SK-N-SH treated with all-trans-retinoic acid at 6 μM for 48 hours (cell line): ENCODE results near the gene KIRREL3.
"Not testable (repeated sequence)": the region's sequence is repeated elsewhere in the genome, so short reads cannot be mapped to it uniquely, and the experiment has no call there.

ENCODE experiments used
- ATAC-seq: fragments of 200-7000 bp; cut with Tn5 transposase; 3 replicates; pipeline ENCODE4 v1.9.1; 2020; ENCODE audit warnings: mild to moderate bottlenecking, moderate library complexity
- ARNTL ChIP-seq: fragments of 450-650 bp; formaldehyde crosslinking; IDR thresholded peaks from 2 replicates; pipeline ENCODE4 v1.5.0; 2020; ENCODE audit warnings: low read depth, mild to moderate bottlenecking, moderate library complexity, borderline replicate concordance
- BACH2 ChIP-seq: fragments of 250-450 bp; sonication (Bioruptor Pico); IDR thresholded peaks from 2 replicates; pipeline ENCODE4 v1.9.0; 2021; ENCODE audit warnings: mild to moderate bottlenecking, borderline replicate concordance
- CREB5 ChIP-seq: fragments of 250-450 bp; sonication (Bioruptor Pico); IDR thresholded peaks from 2 replicates; pipeline ENCODE4 v1.5.1; 2020; ENCODE audit warnings: low read depth, mild to moderate bottlenecking, moderate library complexity
- CSDC2 ChIP-seq: fragments of 250-450 bp; sonication (Bioruptor Pico); IDR thresholded peaks from 2 replicates; pipeline ENCODE4 v1.5.0; 2020; ENCODE audit warnings: mild to moderate bottlenecking, moderate library complexity
- CSRNP3 ChIP-seq: fragments of 250-450 bp; sonication (Bioruptor Pico); IDR thresholded peaks from 2 replicates; pipeline ENCODE4 v1.5.1; 2021; ENCODE audit warnings: mild to moderate bottlenecking, moderate library complexity
- GLIS3 ChIP-seq: fragments of 250-450 bp; sonication (Bioruptor Pico); IDR thresholded peaks from 2 replicates; pipeline ENCODE4 v1.5.0; 2020; ENCODE audit warnings: mild to moderate bottlenecking, moderate library complexity
- ISL1 ChIP-seq: fragments of 250-450 bp; sonication (Bioruptor Pico); IDR thresholded peaks from 2 replicates; pipeline ENCODE4 v2.1.2; 2022; ENCODE audit warnings: mild to moderate bottlenecking, moderate library complexity
- OSR1 ChIP-seq: fragments of 250-450 bp; sonication (Bioruptor Pico); IDR thresholded peaks from 2 replicates; pipeline ENCODE4 v1.8.0; 2022; ENCODE audit warnings: moderate library complexity, mild to moderate bottlenecking, inconsistent platforms
- PATZ1 ChIP-seq: fragments of 250-450 bp; sonication (Bioruptor Pico); IDR thresholded peaks from 2 replicates; pipeline ENCODE4 v1.8.0; 2020; ENCODE audit warnings: mild to moderate bottlenecking, moderate library complexity, borderline replicate concordance
- POU6F1 ChIP-seq: fragments of 250-450 bp; sonication (Bioruptor Pico); IDR thresholded peaks from 2 replicates; pipeline ENCODE4 v1.8.0; 2021; ENCODE audit warnings: low read depth, mild to moderate bottlenecking, moderate library complexity, borderline replicate concordance
- PPARA ChIP-seq: fragments of 250-450 bp; sonication (Bioruptor Pico); IDR thresholded peaks from 2 replicates; pipeline ENCODE4 v1.5.0; 2020; ENCODE audit warnings: mild to moderate bottlenecking, borderline replicate concordance
- RARB ChIP-seq: fragments of 250-450 bp; sonication (Bioruptor Pico); IDR thresholded peaks from 2 replicates; pipeline ENCODE4 v1.8.0; 2021; ENCODE audit warnings: mild to moderate bottlenecking, moderate library complexity
- SNAI2 ChIP-seq: fragments of 250-450 bp; sonication (Bioruptor Pico); IDR thresholded peaks from 2 replicates; pipeline ENCODE4 v1.5.0; 2020; ENCODE audit warnings: mild to moderate bottlenecking, moderate library complexity
- TCF4 ChIP-seq: fragments of 250-450 bp; sonication (Bioruptor Pico); IDR thresholded peaks from 2 replicates; pipeline ENCODE4 v1.8.0; 2021; ENCODE audit warnings: mild to moderate bottlenecking, moderate library complexity, borderline replicate concordance
- TOX ChIP-seq: fragments of 250-450 bp; sonication (Bioruptor Pico); IDR thresholded peaks from 2 replicates; pipeline ENCODE4 v1.8.0; 2021; ENCODE audit warnings: mild to moderate bottlenecking, moderate library complexity, borderline replicate concordance
- ZC3H10 ChIP-seq: fragments of 250-450 bp; sonication (Bioruptor Pico); IDR thresholded peaks from 2 replicates; pipeline ENCODE4 v1.5.1; 2021; ENCODE audit warnings: mild to moderate bottlenecking, moderate library complexity
- ZFP3 ChIP-seq: fragments of 250-450 bp; sonication (Bioruptor Pico); IDR thresholded peaks from 2 replicates; pipeline ENCODE4 v1.5.0; 2020; ENCODE audit warnings: mild to moderate bottlenecking, moderate library complexity
- ZNF565 ChIP-seq: fragments of 450-650 bp; formaldehyde crosslinking; conservative IDR thresholded peaks from 2 replicates; pipeline ENCODE4 v1.5.0; 2020; ENCODE audit warnings: low read depth, mild to moderate bottlenecking, moderate library complexity
- ZNF8 ChIP-seq: fragments of 450-650 bp; formaldehyde crosslinking; IDR thresholded peaks from 2 replicates; pipeline ENCODE4 v1.5.0; 2020; ENCODE audit warnings: mild to moderate bottlenecking, moderate library complexity

KIRREL3 gene

GRCh38 chr11:126398296-126398695 lies 602.3 kb downstream of the KIRREL3 start:
- TF ChIP-seq CREB5 (CRISPR knock-in tag): no peak
- TF ChIP-seq TCF4 (CRISPR knock-in tag): no peak
- ATAC-seq: no peak

GRCh38 chr11:126396965-126397364 lies 603.6 kb downstream of the KIRREL3 start:
- TF ChIP-seq TOX (CRISPR knock-in tag) (no peak), ISL1 (CRISPR knock-in tag) (no peak), CREB5 (CRISPR knock-in tag) (no peak), CSDC2 (no peak), PPARA (CRISPR knock-in tag) (no peak), SNAI2 (CRISPR knock-in tag) (no peak), OSR1 (no peak), ARNTL (no peak), ZFP3 (CRISPR knock-in tag) (no peak), CSRNP3 (CRISPR knock-in tag) (no peak), GLIS3 (CRISPR knock-in tag) (no peak), ZNF565 (CRISPR knock-in tag) (no peak), PATZ1 (CRISPR knock-in tag) (no peak), TCF4 (CRISPR knock-in tag) (no peak), ZC3H10 (CRISPR knock-in tag) (no peak), POU6F1 (CRISPR knock-in tag) (no peak), BACH2 (CRISPR knock-in tag) (no peak)
- ATAC-seq: no peak

GRCh38 chr11:126396266-126396665 lies 604.3 kb downstream of the KIRREL3 start:
- not testable (repeated sequence) for ATAC-seq

- ATAC-seq: not testable (repeated sequence)
Measured at GRCh38 chr11:126395784-126396183, 604.8 kb downstream of the KIRREL3 start.

- ATAC-seq: peak; percentile 75
Measured at GRCh38 chr11:126394634-126395072, 605.9 kb downstream of the KIRREL3 start.

- TF ChIP-seq POU6F1 (CRISPR knock-in tag) (no peak), OSR1 (no peak), ZNF8 (no peak), RARB (CRISPR knock-in tag) (no peak)
- no peak for ATAC-seq
Measured at GRCh38 chr11:126394036-126394435, 606.5 kb downstream of the KIRREL3 start.
